ENCODE results near the gene ZNF593.
A peak's percentile ranks its signal among the peaks of the same experiment; 100 is the strongest.

ZNF593 gene

GRCh38 chr1:26169669-26170471, at the start of gene ZNF593:
TSS of gene ZNF593 (plus strand) at chr1:26169908. CDS start at chr1:26169984, 76 bp downstream.
- H3K4me1 ChIP-seq (ENCODE audit: control insufficient read depth, insufficient read depth, low read length): peaks cover 15% of the 10 kb centered on the region
- H3K27me3 ChIP-seq (ENCODE audit: control insufficient read depth, insufficient read depth, low read length): peaks cover 27% of the 10 kb centered on the region
- no peaks in the 10 kb centered on the region for H3K36me3 ChIP-seq (ENCODE audit: control insufficient read depth, insufficient read depth, low read length)
- no peaks in the 10 kb centered on the region for H3K9me3 ChIP-seq (ENCODE audit: control insufficient read depth, insufficient read depth, low read length)
- peak within 1 kb of the TSS; percentile 79 for H3K9ac ChIP-seq (ENCODE audit: low read depth, low read length)
- H3K4me3 ChIP-seq (ENCODE audit: low read depth, low read length): peak within 1 kb of the TSS; percentile 75

DNA sequence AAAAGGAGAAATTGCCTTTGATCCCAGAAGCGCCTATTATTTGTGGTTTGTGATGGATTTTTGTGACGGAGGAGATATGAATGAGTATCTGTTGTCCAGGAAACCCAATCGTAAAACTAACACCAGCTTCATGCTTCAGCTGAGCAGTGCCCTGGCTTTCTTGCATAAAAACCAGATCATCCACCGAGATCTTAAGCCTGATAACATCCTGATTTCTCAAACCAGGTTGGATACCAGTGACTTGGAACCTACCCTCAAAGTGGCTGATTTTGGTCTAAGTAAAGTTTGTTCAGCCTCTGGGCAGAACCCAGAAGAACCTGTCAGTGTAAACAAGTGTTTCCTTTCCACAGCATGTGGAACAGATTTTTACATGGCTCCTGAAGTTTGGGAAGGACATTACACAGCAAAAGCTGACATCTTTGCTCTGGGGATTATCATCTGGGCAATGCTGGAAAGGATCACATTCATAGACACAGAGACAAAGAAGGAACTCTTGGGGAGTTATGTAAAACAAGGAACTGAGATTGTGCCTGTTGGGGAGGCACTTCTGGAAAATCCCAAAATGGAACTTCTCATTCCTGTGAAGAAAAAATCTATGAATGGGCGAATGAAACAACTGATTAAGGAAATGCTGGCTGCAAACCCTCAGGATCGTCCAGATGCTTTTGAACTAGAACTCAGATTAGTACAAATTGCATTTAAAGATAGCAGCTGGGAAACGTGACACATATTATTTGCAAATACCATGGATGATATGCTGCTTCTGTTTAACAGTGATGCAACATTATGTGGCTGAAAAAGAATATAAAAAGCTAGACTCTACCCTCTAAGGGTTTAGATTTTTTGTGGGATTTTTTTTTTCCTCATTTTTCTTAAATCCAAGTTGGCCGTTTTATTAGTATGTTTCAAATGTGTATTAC, 47.6 kb upstream of the ZNF593 start:
- Histone ChIP-seq H3K4me1 (ENCODE audit: control insufficient read depth, insufficient read depth, low read length) (peaks cover 4% of the 10 kb centered on the region), H3K9me3 (ENCODE audit: control insufficient read depth, insufficient read depth, low read length) (no peaks in the 10 kb centered on the region), H3K4me3 (ENCODE audit: low read depth, low read length) (no peak overlapping the region), H3K36me3 (ENCODE audit: control insufficient read depth, insufficient read depth, low read length) (no peaks in the 10 kb centered on the region), H3K9ac (ENCODE audit: low read depth, low read length) (no peak overlapping the region), H3K27me3 (ENCODE audit: control insufficient read depth, insufficient read depth, low read length) (no peaks in the 10 kb centered on the region)

GRCh38 chr1:26122988-26123973, 46.4 kb upstream of the ZNF593 start:
- Histone ChIP-seq H3K4me1 (ENCODE audit: control insufficient read depth, insufficient read depth, low read length) (peaks cover 4% of the 10 kb centered on the region), H3K9me3 (ENCODE audit: control insufficient read depth, insufficient read depth, low read length) (no peaks in the 10 kb centered on the region), H3K27me3 (ENCODE audit: control insufficient read depth, insufficient read depth, low read length) (no peaks in the 10 kb centered on the region), H3K9ac (ENCODE audit: low read depth, low read length) (no peak overlapping the region), H3K4me3 (ENCODE audit: low read depth, low read length) (no peak overlapping the region), H3K36me3 (ENCODE audit: control insufficient read depth, insufficient read depth, low read length) (no peaks in the 10 kb centered on the region)

DNA sequence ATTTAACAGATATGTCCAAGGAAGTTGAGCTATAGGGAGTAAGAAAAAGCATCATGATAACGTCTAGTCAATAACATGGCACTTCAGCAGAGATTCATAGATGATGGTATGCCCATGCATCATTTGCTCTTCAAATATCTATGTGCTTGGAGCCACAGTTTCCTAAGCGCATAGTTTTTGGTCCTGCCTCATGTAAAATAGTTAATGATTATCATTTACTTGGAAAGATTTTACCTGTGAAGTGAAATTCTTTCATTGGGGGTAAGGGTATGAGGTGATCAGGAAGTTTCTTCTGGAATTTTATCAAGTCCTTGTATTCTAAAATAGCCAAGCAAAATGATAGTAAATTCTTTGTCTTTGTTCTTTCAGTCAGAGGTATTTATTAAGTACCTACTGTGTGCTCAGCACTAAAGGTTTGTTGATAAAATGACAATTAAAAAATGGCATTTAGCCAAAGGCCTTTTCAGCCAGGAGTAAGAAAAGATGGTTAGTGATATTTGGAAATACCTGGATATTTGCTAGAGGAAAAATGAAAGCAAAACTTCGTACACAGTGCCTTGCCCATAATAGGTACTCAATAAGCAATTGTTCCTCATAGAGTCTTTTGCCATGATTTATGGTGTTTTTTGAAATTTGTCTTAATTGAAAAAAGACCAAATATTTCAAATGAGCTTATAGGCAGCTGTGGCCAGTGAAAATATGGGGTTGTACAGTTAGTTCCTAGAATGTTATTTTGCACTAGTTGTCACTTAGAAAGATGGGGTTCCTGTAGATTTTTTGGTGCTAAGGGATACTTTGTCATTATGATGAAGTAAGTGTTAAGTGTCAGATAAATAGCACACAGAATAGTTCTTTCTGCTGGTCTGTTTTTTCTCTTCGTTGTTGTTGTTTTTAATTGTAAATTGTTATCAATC, 45.0 kb upstream of the ZNF593 start:
- no peaks in the 10 kb centered on the region for H3K36me3 ChIP-seq (ENCODE audit: control insufficient read depth, insufficient read depth, low read length)
- H3K9ac ChIP-seq (ENCODE audit: low read depth, low read length): no peak overlapping the region
- H3K4me3 ChIP-seq (ENCODE audit: low read depth, low read length): no peak overlapping the region
- no peaks in the 10 kb centered on the region for H3K27me3 ChIP-seq (ENCODE audit: control insufficient read depth, insufficient read depth, low read length)
- H3K9me3 ChIP-seq (ENCODE audit: control insufficient read depth, insufficient read depth, low read length): no peaks in the 10 kb centered on the region
- H3K4me1 ChIP-seq (ENCODE audit: control insufficient read depth, insufficient read depth, low read length): peaks cover 4% of the 10 kb centered on the region

DNA sequence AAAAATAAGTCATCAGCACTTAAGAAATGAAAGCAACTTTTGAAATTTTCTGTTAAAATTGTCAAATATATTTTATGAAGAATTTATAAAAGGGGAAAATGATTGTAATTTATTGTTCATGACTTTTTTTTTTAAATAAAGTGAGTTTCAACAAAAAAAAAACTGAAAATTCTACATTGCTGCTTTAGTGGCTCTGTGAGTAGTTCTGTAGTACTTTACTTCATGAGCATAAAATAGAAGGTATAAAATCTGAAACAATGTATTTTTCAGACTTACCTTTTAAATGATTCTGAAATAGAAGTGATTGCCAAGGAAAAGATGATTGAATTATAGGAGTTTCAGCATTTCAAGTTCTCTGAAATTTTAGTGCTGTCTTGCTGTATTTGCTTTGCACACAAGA, 44.3 kb upstream of the ZNF593 start:
- no peak overlapping the region for H3K9ac ChIP-seq (ENCODE audit: low read depth, low read length)

DNA sequence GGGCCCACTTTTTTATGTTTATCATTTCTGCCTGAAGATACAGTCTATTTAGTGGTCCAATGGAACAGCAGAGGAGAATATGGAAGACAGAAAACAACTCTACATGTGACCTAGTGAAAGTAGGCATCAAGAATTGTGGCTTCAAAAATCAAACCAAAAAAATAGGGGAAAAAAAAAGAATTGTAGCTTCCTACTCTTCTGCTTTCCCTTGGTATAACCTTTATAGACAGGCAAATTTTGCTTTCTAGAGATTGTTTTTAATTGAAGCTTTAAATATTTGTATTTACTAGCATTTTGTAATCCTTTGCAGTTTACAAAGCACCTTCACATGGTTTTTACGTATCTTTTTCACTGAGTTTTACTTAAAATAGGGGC, 43.8 kb upstream of the ZNF593 start:
- Histone ChIP-seq H3K27me3 (ENCODE audit: control insufficient read depth, insufficient read depth, low read length) (no peaks in the 10 kb centered on the region), H3K4me1 (ENCODE audit: control insufficient read depth, insufficient read depth, low read length) (peaks cover 4% of the 10 kb centered on the region), H3K9me3 (ENCODE audit: control insufficient read depth, insufficient read depth, low read length) (no peaks in the 10 kb centered on the region), H3K9ac (ENCODE audit: low read depth, low read length) (no peak overlapping the region), H3K4me3 (ENCODE audit: low read depth, low read length) (no peak overlapping the region), H3K36me3 (ENCODE audit: control insufficient read depth, insufficient read depth, low read length) (no peaks in the 10 kb centered on the region)

More for the DNA sequence above, 44.3 kb upstream of the ZNF593 start:
- H3K36me3 ChIP-seq (ENCODE audit: control insufficient read depth, insufficient read depth, low read length): no peaks in the 10 kb centered on the region
- H3K27me3 ChIP-seq (ENCODE audit: control insufficient read depth, insufficient read depth, low read length): no peaks in the 10 kb centered on the region
- peaks cover 4% of the 10 kb centered on the region for H3K4me1 ChIP-seq (ENCODE audit: control insufficient read depth, insufficient read depth, low read length)
- no peaks in the 10 kb centered on the region for H3K9me3 ChIP-seq (ENCODE audit: control insufficient read depth, insufficient read depth, low read length)
- H3K4me3 ChIP-seq (ENCODE audit: low read depth, low read length): no peak overlapping the region

- no peak overlapping the region for H3K9ac ChIP-seq (ENCODE audit: low read depth, low read length)
- H3K36me3 ChIP-seq (ENCODE audit: control insufficient read depth, insufficient read depth, low read length): no peaks in the 10 kb centered on the region
- peaks cover 4% of the 10 kb centered on the region for H3K4me1 ChIP-seq (ENCODE audit: control insufficient read depth, insufficient read depth, low read length)
- H3K9me3 ChIP-seq (ENCODE audit: control insufficient read depth, insufficient read depth, low read length): no peaks in the 10 kb centered on the region
- H3K27me3 ChIP-seq (ENCODE audit: control insufficient read depth, insufficient read depth, low read length): no peaks in the 10 kb centered on the region
- no peak overlapping the region for H3K4me3 ChIP-seq (ENCODE audit: low read depth, low read length)
These were observed 43.2 kb upstream of the ZNF593 start for GRCh38 chr1:26126321-26127084.

- no peak overlapping the region for H3K9ac ChIP-seq (ENCODE audit: low read depth, low read length)
- no peak overlapping the region for H3K4me3 ChIP-seq (ENCODE audit: low read depth, low read length)
- no peaks in the 10 kb centered on the region for H3K9me3 ChIP-seq (ENCODE audit: control insufficient read depth, insufficient read depth, low read length)
- H3K36me3 ChIP-seq (ENCODE audit: control insufficient read depth, insufficient read depth, low read length): no peaks in the 10 kb centered on the region
- no peaks in the 10 kb centered on the region for H3K27me3 ChIP-seq (ENCODE audit: control insufficient read depth, insufficient read depth, low read length)
- peaks cover 4% of the 10 kb centered on the region for H3K4me1 ChIP-seq (ENCODE audit: control insufficient read depth, insufficient read depth, low read length)
These were observed 42.2 kb upstream of the ZNF593 start for GRCh38 chr1:26127235-26128163.

DNA sequence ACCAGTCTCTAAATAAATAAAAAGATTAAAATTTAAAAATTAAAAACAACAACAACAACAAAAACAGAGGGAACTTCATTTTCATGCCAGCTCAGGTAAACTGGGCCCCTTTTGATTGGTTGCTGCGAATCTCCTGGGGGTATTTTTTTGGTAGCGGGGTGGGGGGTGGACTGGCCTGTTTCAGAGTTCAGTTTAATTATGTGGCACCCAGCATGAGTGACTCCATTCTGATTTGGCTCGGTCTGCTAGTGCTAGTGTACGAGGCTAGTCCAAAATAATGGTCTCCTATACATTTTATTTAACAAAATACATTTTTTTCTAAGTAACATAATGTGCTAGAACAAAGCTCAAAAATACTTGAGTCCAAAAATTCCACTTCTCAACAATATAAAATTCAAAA, 39.9 kb upstream of the ZNF593 start:
- Histone ChIP-seq H3K27me3 (ENCODE audit: control insufficient read depth, insufficient read depth, low read length) (no peaks in the 10 kb centered on the region), H3K9ac (ENCODE audit: low read depth, low read length) (no peak overlapping the region), H3K9me3 (ENCODE audit: control insufficient read depth, insufficient read depth, low read length) (no peaks in the 10 kb centered on the region), H3K4me3 (ENCODE audit: low read depth, low read length) (no peak overlapping the region), H3K36me3 (ENCODE audit: control insufficient read depth, insufficient read depth, low read length) (no peaks in the 10 kb centered on the region), H3K4me1 (ENCODE audit: control insufficient read depth, insufficient read depth, low read length) (peaks cover 4% of the 10 kb centered on the region)

All from iPS-15b (cell line).